Esophagus muscularis mucosa (tissue), 4 donors: Measurements from ENCODE around the gene AKR1E2.

Experiments
- EP300 ChIP-seq: sonication (generic); formaldehyde crosslinking; IDR thresholded peaks from one replicate; pipeline ENCODE4 v1.6.1; 2017; ENCODE audit warnings: antibody characterized with exemption
- POLR2A ChIP-seq: fragments of 450-650 bp; IDR thresholded peaks from one replicate; pipeline ENCODE4 v1.6.1; 2017; ENCODE audit warnings: antibody characterized with exemption, moderate library complexity, mild to moderate bottlenecking, low read depth
- POLR2AphosphoS5 ChIP-seq, 2 donors: sonication (generic); formaldehyde crosslinking; IDR thresholded peaks; one replicate each; pipeline ENCODE4 v1.6.1; 2017; ENCODE audit warnings: antibody characterized with exemption in 2 of 2
- TF ChIP-seq, protein P1 (sequence below), 3 experiments: fragments of 200-600 bp in 2 of 3; fragments of 450-650 bp in 1 of 3; sonication (generic) in 2 of 3; IDR thresholded peaks; one replicate each; pipeline ENCODE4 v1.5.1; 2017 to 2019; ENCODE audit warnings: antibody characterized with exemption in 3 of 3, mild to moderate bottlenecking in 2 of 3, moderate library complexity in 1 of 3

- TF ChIP-seq, protein P1, sequence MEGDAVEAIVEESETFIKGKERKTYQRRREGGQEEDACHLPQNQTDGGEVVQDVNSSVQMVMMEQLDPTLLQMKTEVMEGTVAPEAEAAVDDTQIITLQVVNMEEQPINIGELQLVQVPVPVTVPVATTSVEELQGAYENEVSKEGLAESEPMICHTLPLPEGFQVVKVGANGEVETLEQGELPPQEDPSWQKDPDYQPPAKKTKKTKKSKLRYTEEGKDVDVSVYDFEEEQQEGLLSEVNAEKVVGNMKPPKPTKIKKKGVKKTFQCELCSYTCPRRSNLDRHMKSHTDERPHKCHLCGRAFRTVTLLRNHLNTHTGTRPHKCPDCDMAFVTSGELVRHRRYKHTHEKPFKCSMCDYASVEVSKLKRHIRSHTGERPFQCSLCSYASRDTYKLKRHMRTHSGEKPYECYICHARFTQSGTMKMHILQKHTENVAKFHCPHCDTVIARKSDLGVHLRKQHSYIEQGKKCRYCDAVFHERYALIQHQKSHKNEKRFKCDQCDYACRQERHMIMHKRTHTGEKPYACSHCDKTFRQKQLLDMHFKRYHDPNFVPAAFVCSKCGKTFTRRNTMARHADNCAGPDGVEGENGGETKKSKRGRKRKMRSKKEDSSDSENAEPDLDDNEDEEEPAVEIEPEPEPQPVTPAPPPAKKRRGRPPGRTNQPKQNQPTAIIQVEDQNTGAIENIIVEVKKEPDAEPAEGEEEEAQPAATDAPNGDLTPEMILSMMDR (IDR thresholded peaks at IDR 0.05) = no peak
- TF ChIP-seq POLR2A = no peak
- no peak for TF ChIP-seq POLR2AphosphoS5 (IDR thresholded peaks at IDR 0.05)
- no peak for TF ChIP-seq EP300
Measured at GRCh38 chr10:4851846-4852245, 25.8 kb downstream of the AKR1E2 start.
